Calu3 (cell line): ENCODE data around the gene GDPD3. TPM values are rescaled to one million over a fixed set of nuclear protein-coding genes. Genes with fewer than 3 reads are reported as not detected.

Source experiments
- BruUV-seq: library from RNA; stranded (reverse); fragments of 400-500 nt; replicated peaks from 2 replicates; lab custom pipeline; 2021; lab: Mats Ljungman, UMichigan
- CTCF ChIA-PET: fragments of 300-600 bp; sonication (Branson Sonifier 250); formaldehyde crosslinking; loops from one replicate; lab custom pipeline; 2022; ENCODE audit warnings: antibody characterized with exemption; lab: Charles Lee
- DNase-seq: peaks from one replicate; pipeline ENCODE4 v3.0.0; 2022
- H3K27ac Mint-ChIP-seq: one replicate; pipeline ENCODE4 v1.8.0; 2022; ENCODE audit warnings: mixed read lengths; ENCODE audit not compliant: unreplicated experiment
- H3K27me3 Mint-ChIP-seq: one replicate; pipeline ENCODE4 v1.8.0; 2022; ENCODE audit warnings: mixed read lengths; ENCODE audit not compliant: unreplicated experiment
- H3K36me3 Mint-ChIP-seq: one replicate; pipeline ENCODE4 v1.8.0; 2022; ENCODE audit warnings: mild to moderate bottlenecking, moderate library complexity, mixed read lengths; ENCODE audit not compliant: insufficient read depth, unreplicated experiment
- H3K4me1 Mint-ChIP-seq: one replicate; pipeline ENCODE4 v1.8.0; 2022; ENCODE audit warnings: mild to moderate bottlenecking, low read depth, mixed read lengths; ENCODE audit not compliant: unreplicated experiment
- H3K4me3 Mint-ChIP-seq: one replicate; pipeline ENCODE4 v1.8.0; 2022; ENCODE audit warnings: mild to moderate bottlenecking, low read depth, moderate library complexity, mixed read lengths; ENCODE audit not compliant: unreplicated experiment
- H3K9me3 Mint-ChIP-seq: one replicate; pipeline ENCODE4 v1.8.0; 2022; ENCODE audit warnings: low read depth, mixed read lengths; ENCODE audit not compliant: unreplicated experiment
- CTCF ChIP-seq: fragments of 200-600 bp; IDR thresholded peaks from one replicate; pipeline ENCODE4 v1.8.0; 2022; ENCODE audit warnings: antibody characterized with exemption; ENCODE audit not compliant: unreplicated experiment
- intact Hi-C: fragments of 100-400 bp; cut with micrococcal nuclease; formaldehyde crosslinking; loops from one replicate; pipeline ENCODE4 v1.10.0; 2022; ENCODE audit not compliant: unreplicated experiment
- total RNA-seq: library from RNA; stranded (reverse); gene quantifications from 2 replicates; pipeline ENCODE4 v1.2.3, GENCODE V29; 2022

Gene GDPD3
- total RNA-seq, 1 experiment from 2014 or later: 7.8 TPM

- H3K9me3 Mint-ChIP-seq: no peaks in the 10 kb centered on the region
- H3K27ac Mint-ChIP-seq: peak overlapping the region; percentile 88
- intact Hi-C loops: no loop called here
- no peaks in the 10 kb centered on the region for H3K27me3 Mint-ChIP-seq
- peak overlapping the region; percentile 87 for H3K4me3 Mint-ChIP-seq
- DNase-seq: no peak
- no peak for TF ChIP-seq CTCF
- CTCF ChIA-PET: interaction anchor here (1.1 kb wide), 1 partner anchor 15 kb away, joined by 3 read pairs; no protein-coding TSS in a partner anchor
- no TSS peak for BruUV-seq
- peaks cover 83% of the 10 kb centered on the region for H3K36me3 Mint-ChIP-seq
- H3K4me1 Mint-ChIP-seq: peaks cover 23% of the 10 kb centered on the region
Measured at GRCh38 chr16:30077656-30078055, 35.7 kb downstream of the GDPD3 start.

GRCh38 chr16:30076276-30076791 is 37.0 kb downstream of the GDPD3 start:
- Mint-ChIP-seq H3K9me3 (no peaks in the 10 kb centered on the region), H3K36me3 (peaks cover 84% of the 10 kb centered on the region), H3K4me1 (peaks cover 23% of the 10 kb centered on the region), H3K27ac (peak overlapping the region; percentile 88), H3K4me3 (peak overlapping the region; percentile 87), H3K27me3 (no peaks in the 10 kb centered on the region)
- CTCF ChIA-PET: interaction anchor here (0.5 to 1.3 kb wide), 3 partner anchors 15 to 255 kb away, joined by 3 to 7 read pairs (median 6); partner anchors contain the start of gene TBX6
- TF ChIP-seq CTCF: no peak
- no TSS peak for BruUV-seq
- no peak for DNase-seq
- intact Hi-C loops: no loop called here

- DNase-seq: peak; percentile 95
- intact Hi-C loops: no loop called here
- CTCF ChIA-PET: interaction anchor here (1.0 to 1.3 kb wide), 2 partner anchors 14 to 16 kb away, joined by 3 to 7 read pairs; partner anchors contain the start of gene TBX6
- TF ChIP-seq CTCF: no peak
- H3K4me3 Mint-ChIP-seq: peak within 1 kb of the TSS; percentile 87
- H3K27ac Mint-ChIP-seq: peak within 1 kb of the TSS; percentile 88
- H3K36me3 Mint-ChIP-seq: peaks cover 84% of the 10 kb centered on the region
- H3K9me3 Mint-ChIP-seq: no peaks in the 10 kb centered on the region
- no peaks in the 10 kb centered on the region for H3K27me3 Mint-ChIP-seq
- TSS peak; percentile 99 for BruUV-seq
- H3K4me1 Mint-ChIP-seq: peaks cover 23% of the 10 kb centered on the region
Measured at GRCh38 chr16:30075503-30076275, 37.6 kb downstream of the GDPD3 start, which contains the start of gene PPP4C. PPP4C (plus strand) TSS chr16:30075994; CDS start chr16:30076378, 384 bp downstream.

GRCh38 chr16:30070490-30070889 is 42.8 kb downstream of the GDPD3 start:
- CTCF ChIA-PET: no interaction called here
- Mint-ChIP-seq H3K9me3 (no peaks in the 10 kb centered on the region), H3K27me3 (no peaks in the 10 kb centered on the region), H3K4me1 (peaks cover 26% of the 10 kb centered on the region), H3K27ac (no peak overlapping the region), H3K36me3 (peaks cover 97% of the 10 kb centered on the region), H3K4me3 (no peak overlapping the region)
- no peak for DNase-seq
- TF ChIP-seq CTCF: no peak
- BruUV-seq: no TSS peak
- intact Hi-C loops: no loop called here
